Endodermal cell (in vitro differentiated cells): Measurements from ENCODE around the gene NEUROD1. TPM values are rescaled to one million over a fixed set of nuclear protein-coding genes. Genes with fewer than 3 reads are reported as not detected.

ENCODE experiments used
- DNase-seq: peaks from one replicate; pipeline ENCODE4 v3.0.0-alpha.2; 2017
- H3K27ac ChIP-seq: 2 replicates; pipeline ENCODE4 v1.5.1; 2013; ENCODE audit warnings: mild to moderate bottlenecking, low read depth, low read length, moderate library complexity
- H3K27me3 ChIP-seq: 2 replicates; pipeline ENCODE4 v1.6.1; 2013; ENCODE audit warnings: mild to moderate bottlenecking, low read length, moderate library complexity; ENCODE audit not compliant: insufficient read depth, control insufficient read depth, poor library complexity, severe bottlenecking
- H3K36me3 ChIP-seq: 2 replicates; pipeline ENCODE4 v1.7.0; 2013; ENCODE audit warnings: mild to moderate bottlenecking, low read length, moderate library complexity; ENCODE audit not compliant: control insufficient read depth, insufficient read depth
- H3K4me1 ChIP-seq: one replicate; pipeline ENCODE4 v1.7.0; 2013; ENCODE audit warnings: low read length; ENCODE audit not compliant: control insufficient read depth, insufficient read depth
- H3K4me3 ChIP-seq: 2 replicates; pipeline ENCODE4 v1.5.1; 2013; ENCODE audit warnings: mild to moderate bottlenecking, low read length, moderate library complexity
- H3K9ac ChIP-seq: 2 replicates; pipeline ENCODE4 v1.6.1; 2013; ENCODE audit warnings: mild to moderate bottlenecking, low read length, moderate library complexity; ENCODE audit not compliant: poor library complexity, severe bottlenecking; ENCODE audit errors: extremely low read depth
- H3K9me3 ChIP-seq: 2 replicates; pipeline ENCODE4 v1.6.1; 2013; ENCODE audit warnings: mild to moderate bottlenecking, low read length, moderate library complexity; ENCODE audit not compliant: control insufficient read depth
- H3K27ac Mint-ChIP-seq: 2 replicates; pipeline ENCODE4 v1.8.0; 2020; ENCODE audit warnings: mixed read lengths
- H3K27me3 Mint-ChIP-seq: 2 replicates; pipeline ENCODE4 v1.8.0; 2021; ENCODE audit warnings: mild to moderate bottlenecking, mixed read lengths; ENCODE audit not compliant: insufficient read depth
- H3K36me3 Mint-ChIP-seq: 2 replicates; pipeline ENCODE4 v1.8.0; 2020; ENCODE audit warnings: low read depth, mixed read lengths
- H3K4me1 Mint-ChIP-seq: 2 replicates; pipeline ENCODE4 v1.8.0; 2020; ENCODE audit warnings: mixed read lengths
- H3K4me3 Mint-ChIP-seq: 2 replicates; pipeline ENCODE4 v1.8.0; 2020; ENCODE audit warnings: mild to moderate bottlenecking, moderate library complexity, mixed read lengths
- H3K9me3 Mint-ChIP-seq: 2 replicates; pipeline ENCODE4 v1.8.0; 2020; ENCODE audit warnings: mild to moderate bottlenecking, mixed read lengths
- CTCF ChIP-seq: fragments of 200-600 bp; sonication (generic); conservative IDR thresholded peaks from 2 replicates; pipeline ENCODE4 v1.5.0; 2021; ENCODE audit warnings: antibody characterized with exemption, mild to moderate bottlenecking
- WGBS, 2 experiments: methylation state at CpG; one replicate each; pipeline versions ENCODE4 v1.1.5 to v1.1.7; 2013; ENCODE audit warnings: missing lambda C conversion rate in 2 of 2, mixed read lengths in 1 of 2; ENCODE audit not compliant: insufficient coverage in 1 of 2, insufficient read length in 1 of 2; 5-methylcytosine and 5-hydroxymethylcytosine counted together
- long read RNA-seq, 4 experiments: library from polyadenylated mRNA in 2 of 4; library from RNA in 1 of 4; library from capped mRNA in 1 of 4; stranded (forward) in 3 of 4; unstranded in 1 of 4; transcript quantifications; one replicate each; pipeline ENCODE4 v2.0.0, GENCODE V29; 2020 to 2021; ENCODE audit warnings: inconsistent platforms in 1 of 4
- polyA plus RNA-seq, 2 experiments: library from polyadenylated mRNA; stranded (reverse); fragments of 50-300 nt; gene quantifications; one replicate each; pipeline ENCODE4 v1.2.3, GENCODE V29; 2013
- total RNA-seq, 2 donors: library from RNA; stranded (reverse); fragmentation: NEBNext Ultra II Directional in 1 of 2; extraction: Animal tissue kit (Norgen Biotek cat#: 25700) in 1 of 2; gene quantifications; 2 replicates in 1 of 2; 3 replicates in 1 of 2; pipeline ENCODE4 v1.2.1, GENCODE V29; 2021

Gene NEUROD1
- total RNA-seq: not detected
- polyA plus RNA-seq (2013, experiment 1 of 2): 4.3 TPM
- polyA plus RNA-seq (2013, experiment 2 of 2): 3.7 TPM
- long read RNA-seq, experiment 1: 0 reads
- long read RNA-seq, experiment 2: 0 reads
- long read RNA-seq, experiment 3: 0 reads
- long read RNA-seq, experiment 4: 0 reads

- Mint-ChIP-seq H3K9me3 (peaks cover 6% of the 10 kb centered on the region), H3K27me3 (peaks cover 94% of the 10 kb centered on the region)
Observed at GRCh38 chr2:181680055-181680936, at the start of gene NEUROD1. Gene NEUROD1 (minus strand): TSS chr2:181680517. CDS start chr2:181678860, 1,657 bp downstream.

GRCh38 chr2:181725476-181725875 lies 45.2 kb upstream of the NEUROD1 start:
- Mint-ChIP-seq H3K9me3 (peaks cover 2% of the 10 kb centered on the region), H3K4me3 (no peak overlapping the region), H3K36me3 (no peaks in the 10 kb centered on the region), H3K4me1 (no peaks in the 10 kb centered on the region), H3K27me3 (peaks cover 9% of the 10 kb centered on the region), H3K27ac (no peak overlapping the region)
- Histone ChIP-seq H3K4me3 (no peak overlapping the region), H3K9ac (no peak overlapping the region), H3K4me1 (no peaks in the 10 kb centered on the region), H3K9me3 (no peaks in the 10 kb centered on the region), H3K27me3 (peaks cover 10% of the 10 kb centered on the region), H3K27ac (no peak overlapping the region), H3K36me3 (no peaks in the 10 kb centered on the region)
- DNase-seq: no peak
- no peak for TF ChIP-seq CTCF
- WGBS, 2 experiments: 100% methylated on average over 1 of the region's 1 CpG; no CpG with 5 or more reads in 1 of the 2 experiments

More at GRCh38 chr2:181680055-181680936, at the start of gene NEUROD1:
- no peak within 1 kb of the TSS for H3K9ac ChIP-seq
- 0 to 1% methylated on average over 2 to 44 of the region's 45 CpGs for WGBS, 2 experiments
- peaks cover 100% of the 10 kb centered on the region for H3K27me3 ChIP-seq
- H3K27ac Mint-ChIP-seq: no peak within 1 kb of the TSS
- H3K27ac ChIP-seq: no peak within 1 kb of the TSS
- no peak for TF ChIP-seq CTCF
- no peaks in the 10 kb centered on the region for H3K36me3 Mint-ChIP-seq
- no peaks in the 10 kb centered on the region for H3K4me1 ChIP-seq
- peaks cover 15% of the 10 kb centered on the region for H3K4me1 Mint-ChIP-seq
- H3K4me3 Mint-ChIP-seq: peak within 1 kb of the TSS; percentile 27
- H3K4me3 ChIP-seq: peak within 1 kb of the TSS; percentile 46
- DNase-seq: peak; percentile 87
- no peaks in the 10 kb centered on the region for H3K36me3 ChIP-seq
- H3K9me3 ChIP-seq: peaks cover 6% of the 10 kb centered on the region

GRCh38 chr2:181724662-181725061 lies 44.3 kb upstream of the NEUROD1 start:
- Mint-ChIP-seq H3K9me3 (peaks cover 2% of the 10 kb centered on the region), H3K4me3 (no peak overlapping the region), H3K27ac (no peak overlapping the region), H3K36me3 (no peaks in the 10 kb centered on the region), H3K4me1 (no peaks in the 10 kb centered on the region), H3K27me3 (peaks cover 9% of the 10 kb centered on the region)
- no peak overlapping the region for H3K9ac ChIP-seq
- H3K9me3 ChIP-seq: no peaks in the 10 kb centered on the region
- H3K27ac ChIP-seq: no peak overlapping the region
- no peaks in the 10 kb centered on the region for H3K4me1 ChIP-seq
- H3K36me3 ChIP-seq: no peaks in the 10 kb centered on the region
- H3K4me3 ChIP-seq: no peak overlapping the region
- DNase-seq: no peak
- H3K27me3 ChIP-seq: peaks cover 10% of the 10 kb centered on the region
- TF ChIP-seq CTCF: no peak
